Ectodermal cell (in vitro differentiated cells): Measurements from ENCODE around the gene KRT40.

Experiments used
- H3K27ac ChIP-seq: 2 replicates; pipeline ENCODE4 v1.7.0; 2013; ENCODE audit warnings: mild to moderate bottlenecking, low read depth, low read length; ENCODE audit not compliant: insufficient read depth, poor library complexity, severe bottlenecking
- H3K27me3 ChIP-seq: 2 replicates; pipeline ENCODE4 v1.7.0; 2013; ENCODE audit warnings: mild to moderate bottlenecking, low read length; ENCODE audit not compliant: insufficient read depth, control insufficient read depth, poor library complexity, severe bottlenecking
- H3K36me3 ChIP-seq: one replicate; pipeline ENCODE4 v1.7.0; 2013; ENCODE audit warnings: low read length; ENCODE audit not compliant: control insufficient read depth, insufficient read depth
- H3K4me1 ChIP-seq: one replicate; pipeline ENCODE4 v1.7.0; 2013; ENCODE audit warnings: low read length; ENCODE audit not compliant: control insufficient read depth, insufficient read depth
- H3K4me3 ChIP-seq: 2 replicates; pipeline ENCODE4 v1.7.0; 2013; ENCODE audit warnings: low read depth, low read length, control low read depth; ENCODE audit not compliant: insufficient read depth
- H3K9me3 ChIP-seq: 2 replicates; pipeline ENCODE4 v1.7.0; 2013; ENCODE audit warnings: mild to moderate bottlenecking, low read length, moderate library complexity; ENCODE audit not compliant: control insufficient read depth
- WGBS, 2 experiments: methylation state at CpG; one replicate each; pipeline ENCODE4 v1.1.7; 2013; ENCODE audit warnings: missing lambda C conversion rate in 2 of 2; 5-methylcytosine and 5-hydroxymethylcytosine counted together

The KRT40 gene

DNA sequence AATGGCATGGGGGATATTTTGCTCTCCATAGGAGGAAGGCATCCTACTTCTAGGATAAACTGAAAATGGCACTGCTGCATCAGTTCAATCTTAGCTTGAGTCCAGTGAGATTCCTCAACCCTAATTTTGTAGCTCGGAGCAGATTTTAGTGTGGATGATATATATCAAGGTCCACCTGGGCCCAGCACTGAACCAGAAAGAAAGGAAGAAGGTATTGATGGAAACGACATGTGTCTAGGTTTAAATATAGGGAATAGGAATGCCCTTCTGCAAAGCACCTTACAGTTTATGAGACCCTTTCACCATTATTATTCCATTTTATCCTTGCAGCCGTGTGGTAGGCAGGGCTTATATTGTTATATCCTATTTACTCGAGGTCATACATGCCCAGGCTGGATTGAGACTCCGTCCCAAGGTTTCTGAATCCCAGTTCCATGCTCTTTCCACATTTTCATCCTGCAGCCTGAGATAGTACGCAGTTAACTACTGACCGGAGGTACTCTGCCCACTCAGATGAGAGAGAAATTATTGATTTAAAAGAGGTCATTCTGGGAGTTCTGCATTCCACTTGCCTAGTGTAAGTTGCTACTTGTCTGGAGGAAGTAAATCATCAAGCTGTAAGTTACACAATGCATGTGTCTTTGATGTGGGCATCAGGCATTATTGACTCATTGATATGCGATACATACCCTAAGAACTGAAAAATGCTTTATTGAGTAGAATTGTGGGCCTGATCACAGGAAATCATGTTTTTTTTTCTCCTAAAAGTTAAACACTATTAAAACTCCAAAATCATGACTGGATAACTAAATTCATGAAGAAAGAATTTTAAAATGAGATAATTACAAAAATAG, 27.5 kb downstream of the KRT40 start:
- Histone ChIP-seq H3K36me3 (no peaks in the 10 kb centered on the region), H3K4me3 (no peak overlapping the region), H3K27me3 (no peaks in the 10 kb centered on the region), H3K9me3 (no peaks in the 10 kb centered on the region), H3K27ac (no peak overlapping the region), H3K4me1 (no peaks in the 10 kb centered on the region)
- WGBS, 2 experiments, result 95 to 97% methylated on average over 8 of the region's 8 CpGs

DNA sequence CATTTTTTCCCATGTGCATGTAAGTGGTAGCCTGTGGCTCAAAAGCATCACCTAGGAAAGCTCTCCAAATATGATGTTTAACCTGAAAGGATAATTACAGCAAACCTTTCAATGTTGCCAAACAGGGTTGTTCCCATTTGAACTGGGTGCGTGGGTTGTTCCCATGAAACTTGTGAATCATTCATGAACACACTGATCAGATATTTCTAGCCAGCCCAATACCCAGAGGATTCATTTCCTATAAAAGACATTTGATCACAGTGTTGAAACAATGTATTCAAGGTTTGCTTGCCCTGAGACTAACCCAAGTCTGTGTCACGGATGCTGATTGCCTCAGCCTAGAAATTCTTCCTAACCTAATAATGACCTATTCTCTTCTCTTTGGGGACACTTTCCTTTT, 30.2 kb downstream of the KRT40 start:
- Histone ChIP-seq H3K36me3 (no peaks in the 10 kb centered on the region), H3K27ac (no peak overlapping the region), H3K9me3 (no peaks in the 10 kb centered on the region), H3K27me3 (no peaks in the 10 kb centered on the region), H3K4me1 (no peaks in the 10 kb centered on the region), H3K4me3 (no peak overlapping the region)
- 95 to 97% methylated on average over 2 of the region's 2 CpGs for whole genome bisulfite sequencing, 2 experiments

DNA sequence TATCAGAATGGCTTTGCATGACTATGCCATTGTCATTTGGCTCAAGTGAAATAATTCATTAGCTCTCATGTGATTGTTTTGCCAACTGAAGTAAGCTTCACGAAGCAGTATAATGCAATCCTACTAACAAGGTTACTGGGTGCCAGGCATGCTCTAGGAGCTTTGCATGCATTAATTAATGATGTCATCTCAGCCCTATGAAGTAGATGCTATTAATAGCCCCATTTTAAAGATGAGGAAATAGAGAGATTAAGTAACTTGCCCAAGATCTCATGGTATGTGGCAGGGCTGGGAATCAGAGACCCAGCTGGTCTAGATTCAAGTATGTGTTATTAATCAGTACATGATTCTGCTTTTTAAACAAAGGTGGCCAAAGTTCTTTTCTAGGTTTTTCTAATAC, 31.5 kb downstream of the KRT40 start:
- H3K36me3 ChIP-seq, result no peaks in the 10 kb centered on the region
- no peak overlapping the region for H3K4me3 ChIP-seq
- 89 to 97% methylated on average over 1 of the region's 1 CpG for WGBS, 2 experiments
- H3K27me3 ChIP-seq, result no peaks in the 10 kb centered on the region
- no peaks in the 10 kb centered on the region for H3K4me1 ChIP-seq
- no peak overlapping the region for H3K27ac ChIP-seq
- H3K9me3 ChIP-seq, result no peaks in the 10 kb centered on the region

DNA sequence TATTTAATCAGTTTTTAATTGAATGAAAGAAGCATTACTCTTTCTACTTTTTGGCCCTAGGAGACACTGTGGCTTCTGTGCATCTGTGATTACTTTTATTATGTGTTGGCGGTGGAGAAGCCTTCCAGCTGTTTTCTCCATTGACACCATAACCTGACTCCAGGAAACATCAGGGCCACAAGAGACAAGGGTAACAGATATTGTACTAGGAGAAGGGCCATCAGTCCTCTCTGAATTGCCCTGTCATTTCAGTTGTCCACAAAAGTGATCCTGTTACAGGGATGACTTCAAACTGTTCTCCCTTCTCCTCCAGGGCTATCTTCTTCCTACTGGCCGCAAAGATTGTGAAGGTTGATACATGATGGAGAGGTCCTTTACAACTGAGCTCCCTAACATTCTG, 32.0 kb downstream of the KRT40 start:
- 100% methylated on average over 1 to 2 of the region's 2 CpGs for WGBS, 2 experiments
- no peak overlapping the region for H3K27ac ChIP-seq
- H3K9me3 ChIP-seq, result no peaks in the 10 kb centered on the region
- no peaks in the 10 kb centered on the region for H3K27me3 ChIP-seq
- no peaks in the 10 kb centered on the region for H3K4me1 ChIP-seq
- no peak overlapping the region for H3K4me3 ChIP-seq
- no peaks in the 10 kb centered on the region for H3K36me3 ChIP-seq

DNA sequence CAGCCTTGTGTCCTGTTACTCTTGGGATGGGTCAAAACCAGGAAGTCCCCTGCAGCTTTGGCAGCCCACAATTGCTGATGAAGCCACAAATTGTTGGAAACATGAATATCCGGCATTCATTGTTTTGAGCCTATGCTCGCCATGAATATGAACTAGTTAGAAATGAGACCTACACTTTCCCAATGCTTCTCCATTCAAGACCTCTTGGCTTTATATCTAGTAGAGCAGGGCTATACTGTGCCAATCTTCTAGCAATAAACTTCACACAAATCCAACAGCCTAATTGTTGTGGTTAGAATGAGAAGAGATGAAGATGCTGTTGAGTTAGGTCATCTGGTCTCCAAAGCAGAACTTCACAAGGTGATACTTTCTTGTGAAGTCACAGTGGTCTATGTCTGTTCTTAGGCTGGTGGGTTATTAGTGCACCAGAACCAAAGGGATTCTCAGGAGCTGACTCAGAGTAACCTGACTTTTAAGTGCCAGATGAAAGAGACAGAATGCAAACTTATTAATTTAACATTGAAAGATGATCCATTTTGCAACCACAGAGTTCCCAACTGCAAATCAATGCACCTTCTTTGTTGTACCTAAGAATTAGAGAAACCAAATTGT, 33.0 kb downstream of the KRT40 start:
- no peak overlapping the region for H3K27ac ChIP-seq
- no peaks in the 10 kb centered on the region for H3K27me3 ChIP-seq
- no peaks in the 10 kb centered on the region for H3K36me3 ChIP-seq
- no peaks in the 10 kb centered on the region for H3K9me3 ChIP-seq
- no peaks in the 10 kb centered on the region for H3K4me1 ChIP-seq
- 94 to 96% methylated on average over 2 of the region's 2 CpGs for WGBS, 2 experiments
- no peak overlapping the region for H3K4me3 ChIP-seq

DNA sequence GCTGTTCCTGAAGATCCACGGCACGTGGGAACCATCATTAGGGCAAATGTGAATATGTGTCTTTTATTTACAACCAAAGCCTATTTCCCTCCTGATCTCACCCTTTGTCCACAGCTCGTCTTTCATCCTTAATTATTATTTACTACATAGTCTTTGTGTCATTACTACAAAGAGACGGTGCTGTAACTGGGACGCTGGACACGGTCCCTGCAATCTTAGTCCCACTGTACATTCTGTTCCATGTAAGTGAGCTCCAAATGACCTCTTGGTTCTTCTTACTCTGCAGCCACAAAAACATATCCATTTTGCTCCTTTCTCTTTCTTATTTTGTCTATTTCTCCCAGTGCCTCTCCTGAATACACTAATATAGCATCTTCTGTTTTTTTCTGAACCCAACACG, 34.0 kb downstream of the KRT40 start:
- no peaks in the 10 kb centered on the region for H3K36me3 ChIP-seq
- H3K27me3 ChIP-seq, result no peaks in the 10 kb centered on the region
- H3K4me1 ChIP-seq, result no peaks in the 10 kb centered on the region
- 95 to 97% methylated on average over 7 of the region's 7 CpGs for WGBS, 2 experiments
- H3K4me3 ChIP-seq, result no peak overlapping the region
- no peaks in the 10 kb centered on the region for H3K9me3 ChIP-seq
- no peak overlapping the region for H3K27ac ChIP-seq

DNA sequence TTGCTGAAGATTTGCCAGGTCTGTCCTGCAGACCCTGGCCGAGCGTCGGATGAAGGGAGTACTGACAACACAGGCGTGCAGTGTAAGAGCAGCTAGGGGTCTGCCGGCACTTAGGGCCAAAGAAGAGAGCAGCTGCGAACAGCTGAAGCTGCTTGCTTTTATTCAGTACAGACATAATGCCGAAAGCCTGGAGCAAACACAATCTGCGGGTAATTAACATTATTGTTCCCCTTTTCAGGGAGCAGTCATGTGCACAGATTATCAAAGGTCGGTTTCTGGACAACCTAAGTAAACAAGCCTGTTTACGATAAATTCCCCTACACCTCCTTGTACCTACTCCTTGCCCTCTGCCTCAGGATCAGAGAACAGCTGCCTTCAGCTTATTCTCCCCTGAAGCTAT, 34.7 kb downstream of the KRT40 start:
- H3K27ac ChIP-seq, result no peak overlapping the region
- 73 to 81% methylated on average over 10 of the region's 10 CpGs for WGBS, 2 experiments

DNA sequence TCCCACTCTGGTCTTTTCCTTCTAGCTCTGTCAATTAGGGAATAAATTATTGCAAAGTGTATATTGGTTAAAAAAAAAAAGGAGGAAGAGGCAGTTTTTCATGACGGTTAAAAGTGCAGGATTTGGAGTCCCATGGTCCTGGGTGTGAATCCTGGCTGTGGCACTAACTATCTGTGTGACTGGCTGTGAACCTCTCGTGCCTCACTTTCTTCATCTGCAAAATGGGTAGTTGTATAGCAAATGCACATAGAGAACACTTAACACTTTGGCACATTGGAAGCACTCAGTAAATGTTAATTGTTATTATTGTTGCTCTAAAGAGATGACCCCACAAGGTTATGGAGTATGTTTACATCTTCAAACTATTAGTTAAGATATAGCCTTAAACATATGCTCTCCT, 36.2 kb downstream of the KRT40 start:
- Histone ChIP-seq H3K9me3 (no peaks in the 10 kb centered on the region), H3K4me3 (no peak overlapping the region), H3K27me3 (no peaks in the 10 kb centered on the region), H3K27ac (no peak overlapping the region), H3K4me1 (no peaks in the 10 kb centered on the region), H3K36me3 (no peaks in the 10 kb centered on the region)
- WGBS, 2 experiments, result 90 to 93% methylated on average over 2 of the region's 2 CpGs

More for the DNA sequence above, 34.7 kb downstream of the KRT40 start:
- no peaks in the 10 kb centered on the region for H3K36me3 ChIP-seq
- H3K4me3 ChIP-seq, result no peak overlapping the region
- H3K27me3 ChIP-seq, result no peaks in the 10 kb centered on the region
- no peaks in the 10 kb centered on the region for H3K9me3 ChIP-seq
- no peaks in the 10 kb centered on the region for H3K4me1 ChIP-seq

DNA sequence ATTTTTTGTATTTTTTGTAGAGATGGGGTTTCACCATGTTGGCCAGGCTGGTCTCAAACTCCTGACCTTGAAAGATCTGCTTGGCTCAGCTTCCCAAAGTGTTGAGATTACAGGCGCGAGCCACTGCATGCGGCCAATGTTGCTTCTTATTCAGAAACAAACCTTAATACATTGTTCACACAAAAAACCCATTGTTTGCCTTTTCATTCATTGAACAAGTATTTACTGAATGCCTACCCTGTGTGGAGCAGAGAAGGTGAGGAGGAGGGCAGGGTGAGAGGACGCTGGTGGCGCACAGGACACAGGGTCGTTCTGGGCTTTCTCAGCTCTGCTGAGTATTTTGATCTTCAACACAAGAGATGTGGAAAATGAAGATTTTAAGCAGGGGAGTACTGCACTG, 38.7 kb downstream of the KRT40 start:
- Histone ChIP-seq H3K4me3 (no peak overlapping the region), H3K9me3 (no peaks in the 10 kb centered on the region), H3K4me1 (no peaks in the 10 kb centered on the region), H3K27me3 (no peaks in the 10 kb centered on the region), H3K27ac (no peak overlapping the region), H3K36me3 (no peaks in the 10 kb centered on the region)
- WGBS, 2 experiments, result 90 to 92% methylated on average over 6 of the region's 6 CpGs

DNA sequence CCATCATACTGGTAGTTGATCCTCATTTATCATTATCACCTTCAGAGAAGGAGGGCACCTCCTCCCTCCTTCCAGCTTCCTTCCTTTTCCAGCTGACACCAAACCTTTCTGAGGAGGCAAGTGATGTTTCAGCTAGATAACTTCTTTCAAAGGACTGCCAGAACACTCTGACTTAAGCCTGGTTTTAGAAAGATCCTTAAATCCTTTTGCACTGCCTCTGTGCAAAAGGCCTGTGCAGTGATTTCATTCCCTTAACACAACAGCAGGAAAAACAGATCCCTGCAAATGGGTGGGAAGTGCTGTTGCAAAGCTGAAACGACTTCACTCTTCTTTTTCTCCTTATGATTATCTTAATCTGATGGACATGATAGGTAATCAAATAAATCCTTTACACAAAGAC, 39.6 kb downstream of the KRT40 start:
- no peaks in the 10 kb centered on the region for H3K27me3 ChIP-seq
- no peaks in the 10 kb centered on the region for H3K4me1 ChIP-seq
- 83 to 86% methylated on average over 1 of the region's 1 CpG for WGBS, 2 experiments
- H3K9me3 ChIP-seq, result no peaks in the 10 kb centered on the region
- H3K27ac ChIP-seq, result no peak overlapping the region
- H3K36me3 ChIP-seq, result no peaks in the 10 kb centered on the region
- H3K4me3 ChIP-seq, result no peak overlapping the region
